ENCODE data around the gene TENM4. TPM values are rescaled to one million over a fixed set of nuclear protein-coding genes. Genes with fewer than 3 reads are reported as not detected.

TENM4 gene
- total RNA-seq, 1 donor from 2014 or later: 11.9 TPM

GRCh38 chr11:79243422-79244210, 197.2 kb downstream of the TENM4 start:
- Histone ChIP-seq H3K27ac (peak overlapping the region; percentile 78 to 89), H3K4me1 (peaks cover 5 to 23% of the 10 kb centered on the region in 2 donors), H3K36me3 (no peaks in the 10 kb centered on the region), H3K9me3 (no peaks in the 10 kb centered on the region), H3K27me3 (no peaks in the 10 kb centered on the region), H3K4me3 (no peak overlapping the region)
- intact Hi-C loops (cut with DNase I): loop anchor here (5.0 kb wide), 3 partner anchors 71 to 194 kb away; no protein-coding TSS in a partner anchor
- DNase-seq (ENCODE audit: low spot score in 2 of 2): peak in 1 of 2 donors; percentile 56
- TF ChIP-seq, protein P1, sequence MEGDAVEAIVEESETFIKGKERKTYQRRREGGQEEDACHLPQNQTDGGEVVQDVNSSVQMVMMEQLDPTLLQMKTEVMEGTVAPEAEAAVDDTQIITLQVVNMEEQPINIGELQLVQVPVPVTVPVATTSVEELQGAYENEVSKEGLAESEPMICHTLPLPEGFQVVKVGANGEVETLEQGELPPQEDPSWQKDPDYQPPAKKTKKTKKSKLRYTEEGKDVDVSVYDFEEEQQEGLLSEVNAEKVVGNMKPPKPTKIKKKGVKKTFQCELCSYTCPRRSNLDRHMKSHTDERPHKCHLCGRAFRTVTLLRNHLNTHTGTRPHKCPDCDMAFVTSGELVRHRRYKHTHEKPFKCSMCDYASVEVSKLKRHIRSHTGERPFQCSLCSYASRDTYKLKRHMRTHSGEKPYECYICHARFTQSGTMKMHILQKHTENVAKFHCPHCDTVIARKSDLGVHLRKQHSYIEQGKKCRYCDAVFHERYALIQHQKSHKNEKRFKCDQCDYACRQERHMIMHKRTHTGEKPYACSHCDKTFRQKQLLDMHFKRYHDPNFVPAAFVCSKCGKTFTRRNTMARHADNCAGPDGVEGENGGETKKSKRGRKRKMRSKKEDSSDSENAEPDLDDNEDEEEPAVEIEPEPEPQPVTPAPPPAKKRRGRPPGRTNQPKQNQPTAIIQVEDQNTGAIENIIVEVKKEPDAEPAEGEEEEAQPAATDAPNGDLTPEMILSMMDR (IDR thresholded peaks at IDR 0.05): no peak

- intact Hi-C loops (cut with DNase I): loop anchor here (5.0 kb wide), 3 partner anchors 70 to 195 kb away; no protein-coding TSS in a partner anchor
- Histone ChIP-seq H3K9me3 (no peaks in the 10 kb centered on the region), H3K36me3 (no peaks in the 10 kb centered on the region), H3K4me3 (no peak overlapping the region), H3K27ac (peak overlapping the region; percentile 78 to 89), H3K4me1 (peaks cover 5 to 31% of the 10 kb centered on the region in 2 donors), H3K27me3 (no peaks in the 10 kb centered on the region)
- DNase-seq (ENCODE audit: low spot score in 2 of 2): no peak
- TF ChIP-seq, protein P1 (IDR thresholded peaks at IDR 0.05): no peak
Observed at GRCh38 chr11:79242616-79243015, 198.2 kb downstream of the TENM4 start.

DNA sequence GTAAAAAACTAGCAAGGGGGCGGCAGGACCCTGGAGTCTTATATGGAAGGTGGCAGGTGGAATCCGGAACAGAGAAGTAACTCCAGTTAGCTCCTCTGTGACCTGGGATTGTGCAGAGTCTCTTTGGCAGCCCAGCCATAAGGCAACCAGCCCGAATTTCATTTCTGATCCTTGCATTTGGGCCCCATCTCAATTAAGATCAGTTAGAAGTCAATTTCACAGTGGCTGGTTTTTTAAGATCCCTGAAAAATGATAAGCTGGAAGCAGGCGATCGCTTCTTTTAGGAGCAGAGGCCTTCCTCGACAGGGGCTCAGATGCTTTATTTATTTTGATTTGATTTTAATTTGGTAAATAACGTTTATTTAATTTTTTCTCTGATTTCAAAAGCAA, 199.0 kb downstream of the TENM4 start:
- DNase-seq (ENCODE audit: low spot score in 2 of 2): no peak
- Histone ChIP-seq H3K36me3 (no peaks in the 10 kb centered on the region), H3K27me3 (no peaks in the 10 kb centered on the region), H3K4me1 (peaks cover 8 to 36% of the 10 kb centered on the region in 2 donors), H3K27ac (peak overlapping the region in 1 of 2 donors; percentile 78), H3K4me3 (no peak overlapping the region), H3K9me3 (no peaks in the 10 kb centered on the region)
- TF ChIP-seq, protein P1 (IDR thresholded peaks at IDR 0.05): no peak
- intact Hi-C loops (cut with DNase I): loop anchor here (5.0 kb wide), 3 partner anchors 70 to 195 kb away; no protein-coding TSS in a partner anchor

DNA sequence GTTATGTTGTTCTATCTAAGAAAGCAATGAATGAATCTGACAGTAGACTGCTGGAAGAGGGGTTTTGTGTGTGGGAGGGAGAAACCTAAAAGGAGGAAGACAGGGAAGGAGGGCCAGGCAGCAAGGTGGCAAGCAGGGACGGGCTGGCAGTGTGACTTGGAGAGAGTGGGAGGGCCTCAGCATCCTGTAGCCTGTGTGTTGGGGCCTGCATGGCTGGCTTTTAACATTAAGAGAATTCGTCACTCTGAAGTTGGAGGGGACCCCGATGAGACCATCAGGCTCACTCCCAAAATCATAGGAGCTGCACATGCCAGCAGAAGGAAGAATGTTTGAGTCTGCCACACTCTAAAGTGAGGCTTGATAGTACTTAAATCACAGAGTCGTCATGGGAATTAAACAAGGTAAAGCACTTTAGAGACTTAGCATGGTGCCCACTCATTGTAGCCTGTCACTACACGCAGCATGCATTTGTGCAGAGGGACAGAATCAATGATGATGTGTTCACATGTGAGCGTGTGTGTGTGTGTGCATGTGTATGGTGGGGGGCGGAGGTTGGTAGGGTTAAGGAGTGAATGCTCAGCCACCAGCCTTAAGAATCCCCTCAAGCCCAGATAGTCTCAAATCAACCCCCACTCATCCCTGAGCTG, 199.5 kb downstream of the TENM4 start:
- peak in 1 of 2 donors; percentile 27 for DNase-seq (ENCODE audit: low spot score in 2 of 2)
- H3K4me3 ChIP-seq: no peak overlapping the region
- H3K36me3 ChIP-seq: no peaks in the 10 kb centered on the region
- TF ChIP-seq, protein P1 (IDR thresholded peaks at IDR 0.05): no peak
- H3K9me3 ChIP-seq: no peaks in the 10 kb centered on the region
- intact Hi-C loops (cut with DNase I): loop anchor here (5.0 kb wide), 3 partner anchors 69 to 196 kb away; no protein-coding TSS in a partner anchor
- peak overlapping the region in 1 of 2 donors; percentile 78 for H3K27ac ChIP-seq
- H3K4me1 ChIP-seq: peaks cover 8 to 36% of the 10 kb centered on the region in 2 donors
- no peaks in the 10 kb centered on the region for H3K27me3 ChIP-seq

GRCh38 chr11:79237703-79238102, 203.1 kb downstream of the TENM4 start:
- no peaks in the 10 kb centered on the region for H3K9me3 ChIP-seq
- no peaks in the 10 kb centered on the region for H3K36me3 ChIP-seq
- H3K4me3 ChIP-seq: peak overlapping the region in 1 of 2 donors; percentile 8
- peaks cover 3 to 17% of the 10 kb centered on the region in 2 donors for H3K4me1 ChIP-seq
- H3K27ac ChIP-seq: peak overlapping the region; percentile 48 to 58
- TF ChIP-seq, protein P1 (IDR thresholded peaks at IDR 0.05): no peak
- no peaks in the 10 kb centered on the region for H3K27me3 ChIP-seq
- peak in 1 of 2 donors; percentile 30 for DNase-seq (ENCODE audit: low spot score in 2 of 2)
- intact Hi-C loops (cut with DNase I): no loop called here
